Stimulated activated CD4-positive, alpha-beta T cell treated with anti-CD3 and anti-CD28 coated beads, TNF-alpha, amount 100 ng/mL, for 24 hours (primary cell): ENCODE data around the gene MYO1E.
"Not testable (repeated sequence)": the region's sequence is repeated elsewhere in the genome, so short reads cannot be mapped to it uniquely, and the experiment has no call there.

ENCODE experiments used
- DNase-seq, 3 experiments: peaks; one replicate each; pipeline ENCODE4 v3.0.0-alpha.2; 2020; ENCODE audit warnings: low read depth in 3 of 3

The MYO1E gene

DNA sequence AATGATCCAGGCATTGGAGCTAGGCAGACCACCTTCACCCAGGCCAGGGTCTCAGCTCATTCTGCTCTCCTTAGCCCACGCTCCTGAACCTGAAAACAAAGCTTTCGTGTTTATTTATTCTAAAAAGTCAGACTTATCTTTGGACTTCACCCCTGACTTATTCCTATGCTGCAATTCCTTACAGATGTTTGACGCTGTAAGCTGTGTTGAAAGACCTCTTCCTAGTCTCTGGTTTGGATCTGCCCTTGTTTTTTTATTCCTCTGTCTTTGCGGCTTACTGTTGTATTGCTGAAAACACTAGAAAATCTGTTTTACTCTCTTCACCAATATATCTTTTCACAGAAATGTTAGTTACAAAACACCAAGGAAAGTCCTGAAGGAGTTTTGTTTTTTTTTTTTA, 206.5 kb downstream of the MYO1E start:
- no peak for DNase-seq

DNA sequence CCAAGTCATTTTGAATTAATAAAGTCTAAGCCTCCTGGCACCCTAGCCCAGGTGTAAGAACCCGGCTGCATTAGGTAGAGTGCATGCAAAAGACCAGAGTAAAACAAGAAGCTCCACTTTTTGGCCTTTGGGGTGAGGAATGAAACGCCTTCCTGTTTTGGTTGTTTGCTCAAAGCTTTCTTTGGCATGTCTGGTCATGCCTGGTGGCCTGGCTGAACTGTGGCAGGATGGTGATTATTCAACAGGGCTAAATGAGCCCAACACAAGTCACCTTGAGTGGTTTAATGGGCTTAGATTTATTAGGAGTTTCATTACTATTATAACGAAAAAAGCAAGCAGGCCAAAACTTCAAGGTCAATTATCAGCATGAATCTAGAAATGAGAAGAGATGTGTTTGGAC, 206.9 kb downstream of the MYO1E start:
- no peak for DNase-seq

DNA sequence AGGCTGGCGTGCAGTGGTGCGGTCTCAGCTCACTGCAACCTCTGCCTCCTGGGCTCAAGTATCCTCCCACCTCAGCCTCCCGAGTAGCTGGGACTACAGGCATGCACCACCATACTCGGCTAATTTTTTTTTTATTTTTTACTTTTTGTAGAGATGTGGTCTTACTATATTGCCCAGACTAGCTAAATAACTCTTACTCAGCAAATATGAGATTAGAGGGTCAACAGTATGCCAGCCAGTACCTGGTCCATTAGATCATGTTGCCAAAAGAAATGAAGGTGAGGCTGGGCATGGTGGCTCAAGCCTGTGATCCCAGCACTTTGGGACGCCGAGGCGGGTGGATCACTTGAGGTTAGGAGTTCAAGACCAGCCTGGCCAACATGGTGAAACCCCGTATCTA, 210.6 kb downstream of the MYO1E start:
- DNase-seq: not testable (repeated sequence)

DNA sequence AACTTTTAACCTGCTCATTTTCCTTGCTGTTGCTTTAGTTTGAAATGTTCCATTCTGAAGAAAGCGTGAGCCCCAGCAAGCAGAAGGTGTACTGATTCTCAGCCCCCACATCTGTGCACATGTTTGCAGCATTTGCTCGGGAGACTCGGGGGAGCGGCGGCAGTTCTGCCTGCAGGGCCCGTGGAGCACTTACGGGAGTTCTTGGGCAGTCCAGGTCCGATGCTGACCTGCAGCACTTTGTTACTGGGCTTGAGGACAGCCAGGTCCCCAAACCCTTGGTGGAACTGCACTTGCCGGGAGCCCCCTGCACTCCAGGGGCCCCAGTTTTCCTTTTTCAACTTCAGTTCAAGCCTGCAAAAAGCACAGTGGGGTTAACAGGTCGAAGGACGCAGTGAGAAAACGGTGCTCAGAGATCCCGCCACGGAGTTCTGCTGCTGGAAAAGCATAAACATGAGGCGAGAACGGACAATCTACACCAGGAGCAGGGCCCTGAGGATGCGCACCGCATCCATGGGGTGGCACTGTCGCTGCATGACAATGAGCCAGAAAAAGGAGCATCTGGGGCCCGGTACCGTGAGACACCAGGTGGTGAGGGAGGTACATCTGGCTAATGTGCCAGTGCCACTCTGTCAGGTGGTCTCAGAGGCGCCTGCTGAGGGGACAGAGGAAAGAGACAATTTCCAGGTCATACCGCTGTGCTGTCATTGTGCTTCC, 211.6 kb downstream of the MYO1E start:
- DNase-seq: peak in 1 of 3 experiments; percentile 12

DNA sequence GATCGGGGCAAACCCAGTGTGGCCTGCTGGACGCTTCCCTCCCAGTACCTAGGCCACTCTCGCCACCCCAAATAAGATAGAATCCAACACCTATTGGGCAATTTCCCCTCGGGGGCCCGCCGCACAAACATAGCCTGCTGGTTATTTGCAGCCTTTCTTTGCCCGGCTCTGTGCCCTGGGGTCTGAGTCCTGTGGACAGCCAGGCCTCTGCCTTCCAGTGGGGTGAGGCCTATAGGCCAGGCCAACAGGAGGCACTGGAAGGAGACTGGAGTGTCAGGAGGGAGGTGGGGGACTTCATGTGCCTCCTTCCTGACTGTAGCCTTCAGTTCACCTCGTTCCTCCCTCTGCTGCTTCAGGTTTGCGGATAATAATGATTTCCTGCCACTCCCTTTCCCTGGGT, 213.5 kb downstream of the MYO1E start:
- no peak for DNase-seq

DNA sequence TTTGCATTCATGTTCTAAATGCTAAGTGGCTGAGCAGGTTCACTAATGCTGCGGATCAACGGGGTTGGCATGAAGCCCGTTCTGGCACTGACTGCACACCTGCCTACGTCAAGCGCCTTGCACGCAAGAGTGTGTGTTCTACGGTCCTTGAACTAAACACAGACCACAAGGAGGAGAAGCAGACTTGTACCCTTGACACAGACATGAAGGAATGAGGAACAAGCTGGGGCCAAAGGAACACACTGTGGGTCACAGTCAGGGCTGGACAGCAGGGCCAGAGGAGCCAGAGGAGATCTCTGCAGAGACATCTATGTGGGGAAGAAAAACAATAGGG, 214.0 kb downstream of the MYO1E start:
- DNase-seq: no peak

DNA sequence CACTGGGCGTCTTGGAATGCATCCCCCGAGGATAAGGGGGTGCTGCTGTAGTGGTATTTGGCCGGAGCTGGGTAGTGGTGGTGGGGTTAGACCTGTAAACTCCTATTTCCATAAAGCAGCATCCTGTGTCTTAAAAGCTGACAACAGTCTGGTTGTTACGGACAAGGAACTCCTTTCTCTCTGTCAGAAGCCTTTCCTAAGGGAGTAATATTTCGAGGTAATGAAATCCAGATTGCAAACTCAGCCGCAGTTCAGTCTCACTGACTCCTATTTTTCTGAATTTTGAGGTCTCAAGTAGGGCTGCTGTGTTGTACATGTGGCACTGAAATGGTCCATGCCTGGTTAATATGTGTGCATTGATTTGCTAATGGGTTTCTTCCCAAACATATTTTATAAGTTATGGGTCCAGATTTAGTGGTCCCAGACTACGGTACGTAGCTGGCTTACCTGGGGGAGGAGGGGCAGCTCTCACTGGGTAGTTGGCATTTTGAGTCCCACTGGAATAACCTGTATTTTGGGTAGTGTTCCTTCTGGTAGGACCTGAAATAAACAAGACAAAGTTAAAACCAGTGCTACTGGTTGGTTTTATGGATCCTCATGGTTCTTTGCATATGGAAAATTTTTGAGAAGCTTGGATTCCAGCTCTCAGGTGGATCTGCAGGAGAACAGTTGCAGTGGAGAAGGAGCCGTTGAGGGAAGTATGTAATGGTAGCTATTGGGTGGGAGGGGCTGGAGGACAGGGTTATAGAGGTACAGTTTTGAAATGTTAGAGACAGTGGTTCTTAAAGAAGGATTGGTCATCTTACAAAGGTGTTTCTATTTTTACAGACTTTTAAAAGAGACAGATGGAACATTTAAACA, 214.6 kb downstream of the MYO1E start:
- no peak for DNase-seq

DNA sequence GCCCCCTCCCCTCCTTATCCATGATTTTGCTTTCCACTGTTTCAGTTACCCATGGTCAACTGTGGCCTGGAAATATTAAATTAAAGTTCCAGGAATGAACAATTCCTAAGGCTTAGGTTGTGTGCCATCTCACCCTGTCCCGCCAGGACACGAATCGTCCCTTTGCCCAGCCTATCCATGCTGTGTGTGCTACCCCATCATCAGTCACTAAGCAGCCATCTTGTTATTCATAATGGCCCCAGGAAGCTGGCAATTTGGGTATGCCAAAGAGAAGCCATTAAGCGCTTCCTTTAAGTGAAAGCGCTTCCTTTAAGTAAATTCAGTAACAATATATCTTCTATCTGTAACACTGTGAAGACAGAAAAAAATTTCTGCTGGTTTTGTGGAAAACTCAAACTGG, 215.3 kb downstream of the MYO1E start:
- DNase-seq: no peak

DNA sequence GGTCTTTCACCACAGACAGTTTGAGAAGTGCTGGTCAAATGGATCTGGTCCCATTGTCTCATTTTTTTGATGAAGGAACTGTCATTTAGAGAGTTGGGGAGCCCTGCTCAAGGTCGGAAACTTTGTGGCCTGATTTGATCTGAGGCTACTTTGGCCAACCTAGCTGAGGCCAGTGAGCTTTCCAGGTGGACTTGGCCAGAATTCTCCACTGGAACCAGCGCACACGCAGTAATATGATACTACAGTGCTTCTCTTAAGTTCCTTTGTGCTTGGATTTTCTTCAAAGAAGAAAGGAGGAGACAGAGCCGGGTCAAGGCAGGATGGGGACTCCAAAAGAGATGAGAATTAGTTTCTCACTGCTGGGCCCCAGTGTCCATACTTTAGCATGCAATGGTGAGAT, 217.2 kb downstream of the MYO1E start:
- no peak for DNase-seq

DNA sequence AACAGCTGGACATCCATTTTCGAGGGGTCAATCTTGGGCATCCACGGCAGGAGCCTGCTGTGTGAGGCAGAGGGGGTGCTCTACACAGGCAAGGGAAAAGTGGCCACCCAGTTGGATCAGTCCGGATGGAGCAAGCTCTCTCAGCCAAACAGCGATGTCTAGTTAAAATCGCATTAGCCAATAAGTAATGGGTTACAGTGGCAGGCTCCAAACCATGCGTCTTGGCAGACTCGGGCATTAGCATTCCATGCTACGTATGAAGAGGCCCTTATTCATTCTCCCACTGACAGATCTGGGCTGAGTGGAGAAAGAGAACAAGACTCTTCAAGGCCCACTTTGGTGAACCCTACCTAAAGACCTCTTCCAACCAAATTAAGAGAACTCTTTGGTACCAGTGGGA, 218.4 kb downstream of the MYO1E start:
- no peak for DNase-seq

DNA sequence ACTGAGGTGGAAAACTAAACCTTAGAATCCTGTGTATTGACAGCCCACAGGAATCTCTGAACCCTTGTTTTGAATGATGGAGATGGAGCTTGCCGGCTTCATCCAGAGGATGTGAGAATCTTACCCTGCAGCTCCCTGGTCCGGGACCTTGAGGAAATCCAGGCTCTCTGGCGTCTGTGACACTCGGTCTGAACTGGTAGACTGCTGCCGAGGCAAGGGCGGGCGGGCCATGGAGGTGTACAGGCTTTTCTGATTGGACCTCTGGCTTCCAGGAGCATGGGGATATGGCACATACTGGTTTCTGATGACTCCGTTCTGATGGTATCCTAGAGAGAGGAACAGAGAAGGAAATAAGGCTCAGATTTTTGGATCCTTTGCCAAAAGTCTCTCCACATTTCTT, 219.2 kb downstream of the MYO1E start:
- DNase-seq: no peak

DNA sequence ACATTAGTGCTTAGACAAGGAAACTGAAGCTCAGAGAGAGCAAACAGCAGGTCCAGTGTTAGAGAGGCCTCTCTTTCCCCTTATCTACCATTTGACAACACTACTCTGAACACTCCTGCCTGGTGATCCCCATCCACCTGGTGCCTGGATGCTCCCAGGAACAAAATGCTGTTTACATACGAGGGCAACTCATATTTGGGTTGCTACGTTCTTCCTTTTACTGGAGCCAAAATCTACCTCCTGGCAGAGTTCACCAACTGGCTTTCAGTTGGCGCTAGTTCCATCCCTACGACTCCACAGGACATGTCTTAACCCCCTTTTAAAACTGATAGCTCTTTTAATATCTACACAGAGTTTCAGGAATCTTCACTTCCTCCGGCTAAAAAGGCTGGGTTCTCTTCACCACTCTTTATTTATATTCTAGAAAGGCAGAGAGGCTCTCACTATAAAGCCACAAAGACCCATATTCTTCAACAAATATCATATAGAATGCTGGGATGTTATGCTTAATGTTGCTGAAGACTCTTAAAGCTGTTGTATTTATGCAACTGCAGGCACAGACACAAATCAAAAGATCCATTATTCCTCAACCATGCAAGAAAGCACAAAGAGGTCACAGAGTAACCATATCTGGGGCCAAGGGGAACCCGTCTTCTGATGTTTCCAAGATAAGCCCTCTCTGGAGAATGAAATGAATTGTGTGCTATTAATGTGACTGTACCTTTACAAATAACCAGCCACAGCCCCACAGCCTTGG, 219.8 kb downstream of the MYO1E start:
- DNase-seq: no peak

DNA sequence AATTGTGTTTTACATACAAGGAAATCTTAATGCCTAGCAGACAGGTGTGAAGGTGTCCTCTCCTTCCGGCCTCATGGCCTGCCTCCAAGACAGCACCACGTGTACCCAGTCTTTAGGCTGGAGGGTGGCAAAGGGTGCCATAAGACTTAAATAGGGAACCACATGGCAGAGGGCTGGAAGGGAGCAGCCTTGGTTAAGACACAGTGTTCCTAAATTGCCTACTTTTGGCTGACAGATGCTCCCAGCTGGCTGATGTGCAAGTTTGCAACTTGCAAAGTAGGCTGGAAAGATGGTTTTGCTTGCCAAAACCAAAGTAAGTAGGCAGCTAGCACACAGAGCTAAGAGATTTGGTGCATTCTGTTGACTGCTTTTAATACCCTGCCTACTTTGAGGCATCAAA, 222.5 kb downstream of the MYO1E start:
- no peak for DNase-seq

DNA sequence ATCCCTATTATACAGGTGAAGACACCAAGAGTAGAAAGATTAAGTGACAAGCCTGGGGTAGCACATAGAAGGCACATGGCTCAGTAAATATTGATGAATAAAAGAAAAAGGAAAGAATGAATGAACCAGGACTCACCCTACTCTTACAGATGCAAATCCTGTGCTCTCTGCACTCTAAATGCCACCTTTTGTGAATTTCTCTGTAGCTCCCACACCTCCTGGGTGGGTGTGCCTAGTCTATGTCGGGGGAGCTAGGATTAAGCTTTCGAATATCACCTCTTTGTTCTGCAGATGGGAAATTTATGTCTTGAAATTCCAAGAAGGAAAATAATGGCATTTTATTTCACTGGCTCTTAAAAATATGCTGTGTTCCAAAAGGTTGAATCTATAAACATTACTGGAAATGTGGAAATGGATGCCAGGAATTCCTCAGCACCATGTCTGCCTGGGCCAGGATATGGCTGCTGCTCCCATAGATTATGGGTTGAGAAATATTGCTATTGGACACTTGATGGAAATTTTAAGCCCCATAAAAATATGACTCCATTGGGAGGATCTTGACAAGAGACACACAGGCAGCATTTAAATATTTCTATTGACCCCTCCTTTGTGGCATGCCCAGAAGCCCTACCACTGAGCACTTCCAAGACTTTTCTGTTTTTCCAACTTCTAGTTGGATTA, 224.4 kb downstream of the MYO1E start:
- no peak for DNase-seq

DNA sequence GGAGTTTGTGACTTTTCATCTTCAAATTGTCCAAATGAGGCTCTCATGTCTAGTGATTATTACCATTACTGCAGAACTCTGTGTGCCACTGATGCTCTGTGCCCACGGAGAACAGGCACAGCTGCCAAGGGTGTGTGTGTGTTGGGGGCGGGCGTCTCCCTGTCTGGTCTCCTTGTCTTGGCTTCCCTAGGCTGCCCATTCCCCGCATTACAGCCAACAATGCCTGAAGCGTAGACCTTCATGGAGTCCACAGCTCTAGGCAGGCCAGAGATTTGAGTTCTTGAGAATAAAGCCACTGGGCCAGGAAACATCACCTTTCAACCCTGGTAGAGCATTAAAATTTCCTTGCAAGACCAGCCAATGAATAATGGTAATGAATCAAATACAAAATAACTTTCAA, 225.0 kb downstream of the MYO1E start:
- no peak for DNase-seq

DNA sequence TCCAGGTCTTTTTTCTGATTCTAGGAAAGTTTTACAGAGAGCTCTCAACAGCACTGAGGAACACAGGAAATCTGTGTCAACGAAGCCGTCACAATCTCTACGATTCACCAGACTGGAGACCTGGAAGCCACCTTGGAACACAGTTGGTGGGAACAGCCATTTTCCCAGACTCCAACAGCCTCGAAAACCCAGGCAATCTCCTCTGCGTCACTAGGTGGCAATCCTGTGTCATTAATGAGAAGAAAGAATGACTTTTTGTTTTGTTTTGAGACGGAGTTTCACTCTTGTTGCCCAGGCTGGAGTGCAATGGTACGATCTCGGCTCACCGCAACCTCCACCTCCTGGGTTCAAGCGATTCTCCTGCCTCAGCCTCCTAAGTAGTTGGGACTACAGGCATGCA, 228.1 kb downstream of the MYO1E start:
- not testable (repeated sequence) for DNase-seq

DNA sequence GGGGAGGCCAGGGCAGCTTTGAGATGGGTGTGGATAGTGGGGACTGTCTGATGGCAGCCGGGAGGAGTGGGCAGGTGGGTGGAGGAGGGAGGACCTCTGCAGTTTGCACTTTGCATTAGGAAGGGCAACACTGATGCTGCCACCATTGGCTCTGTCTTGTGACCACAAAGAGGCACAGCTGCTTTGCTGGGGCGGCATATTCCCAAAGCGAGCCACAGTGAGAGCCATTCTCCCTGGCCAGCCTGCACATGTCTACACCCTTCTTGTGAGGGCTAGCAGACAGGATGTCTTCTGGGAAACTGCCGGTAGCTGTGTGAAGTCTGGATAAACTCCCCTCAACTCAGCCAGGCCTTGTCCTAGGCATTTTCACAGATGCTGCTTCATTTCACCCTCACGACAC, 229.4 kb downstream of the MYO1E start:
- DNase-seq: no peak

DNA sequence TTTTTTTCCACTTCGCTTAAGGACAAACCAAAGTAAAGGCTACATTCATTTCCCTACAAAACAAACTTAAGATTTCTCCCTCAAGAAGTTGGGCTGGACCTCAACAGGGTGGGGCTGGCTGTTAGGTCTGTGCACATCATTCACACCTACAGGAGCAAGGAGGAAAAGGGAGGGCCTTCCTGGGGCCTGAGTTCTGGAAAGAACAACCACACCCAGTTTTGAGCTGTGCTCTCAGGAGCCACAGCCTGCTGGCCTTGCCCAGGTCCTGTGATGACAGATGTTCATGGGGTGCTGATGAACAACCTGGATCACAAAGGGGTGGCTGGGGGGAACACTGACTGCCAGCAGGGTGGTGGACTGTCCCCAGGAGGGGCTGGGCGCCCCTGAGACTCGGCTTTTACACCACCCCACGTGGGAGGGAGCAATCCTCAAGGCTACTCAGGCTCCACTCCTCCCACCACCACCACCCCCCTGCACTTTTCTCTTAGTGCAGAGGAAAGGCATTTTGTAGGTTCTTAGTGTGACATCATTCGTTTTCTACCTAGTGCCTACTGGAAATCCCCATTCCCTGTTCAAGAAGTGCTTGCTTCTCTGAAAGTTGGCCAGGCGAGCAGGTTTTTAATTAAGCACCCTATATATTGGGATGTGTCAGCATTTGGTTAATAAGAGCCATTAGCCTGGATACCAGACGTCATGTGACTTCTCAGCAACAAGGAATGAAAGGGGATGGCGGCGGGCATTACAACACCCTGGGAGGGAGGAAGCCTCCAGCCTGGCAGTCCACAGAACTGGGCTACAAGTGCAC, 232.0 kb downstream of the MYO1E start:
- no peak for DNase-seq

DNA sequence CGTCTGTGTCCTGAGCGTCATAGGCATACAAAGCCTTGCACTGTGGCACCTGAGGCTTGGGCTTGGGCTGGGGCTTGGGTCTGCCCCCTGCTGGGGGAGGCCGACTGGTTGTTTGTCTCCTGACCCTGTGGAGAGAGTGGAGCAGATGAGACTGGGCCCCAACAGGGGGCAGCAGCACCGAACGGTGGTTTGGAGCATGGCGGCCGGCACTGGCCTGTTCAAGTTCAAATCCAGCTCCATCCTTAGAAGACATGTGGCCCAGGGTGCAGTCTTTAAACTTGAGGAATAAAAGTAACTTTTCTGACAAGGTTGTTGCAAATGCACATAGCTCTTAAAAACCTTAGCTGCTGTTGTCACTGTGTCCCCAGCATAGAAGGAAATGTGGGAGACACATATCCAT, 234.4 kb downstream of the MYO1E start:
- peak; percentile 3 to 53 (median 14) for DNase-seq

DNA sequence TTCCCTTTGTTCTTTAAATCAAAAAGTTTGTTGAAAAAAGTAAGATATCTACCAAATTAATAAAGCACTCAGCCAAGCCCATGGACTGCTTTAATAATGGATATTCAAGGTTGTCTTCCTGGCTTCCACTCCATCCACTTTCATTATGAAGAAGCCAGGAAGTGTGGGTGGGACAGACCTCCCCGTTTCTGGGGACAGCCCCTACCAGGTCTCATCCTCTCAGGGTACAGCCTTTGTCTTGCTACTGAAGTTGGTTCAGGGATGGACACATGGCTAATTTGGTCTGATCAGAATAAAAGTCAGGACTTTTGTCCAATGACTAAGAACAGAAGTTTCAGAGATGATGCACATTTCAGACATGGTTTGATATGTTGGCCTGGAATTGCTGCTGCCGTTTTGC, 235.1 kb downstream of the MYO1E start:
- peak in 1 of 3 experiments; percentile 5 for DNase-seq

DNA sequence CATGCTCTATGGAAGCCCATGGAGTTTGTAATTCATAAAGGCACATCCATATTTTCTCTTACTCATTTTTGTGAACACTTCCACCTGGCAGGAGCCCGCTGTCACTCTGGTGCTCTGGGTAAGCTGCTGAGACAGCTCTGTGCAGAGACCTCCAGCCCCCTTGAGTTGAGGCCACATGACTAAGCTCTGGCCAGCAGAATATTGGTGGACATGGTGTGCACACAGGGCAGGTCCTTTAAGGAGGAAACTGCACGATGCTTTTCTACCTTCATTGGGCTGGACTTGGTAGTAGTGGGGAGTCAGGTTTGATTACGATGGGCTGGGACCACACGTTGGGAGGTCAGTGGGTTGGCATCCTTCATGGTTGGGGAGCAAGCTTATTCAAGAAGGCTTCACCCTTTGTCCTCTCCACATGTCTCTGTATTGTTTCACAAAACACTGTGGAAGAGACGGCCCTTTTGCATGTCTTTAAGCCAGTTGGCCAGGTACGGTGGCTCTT, 238.7 kb downstream of the MYO1E start:
- DNase-seq: no peak
